Motor neuron (in vitro differentiated cells): ENCODE results near the gene ZNF775. TPM values are rescaled to one million over a fixed set of nuclear protein-coding genes. Genes with fewer than 3 reads are reported as not detected.

Experiments used
- ATAC-seq, 8 experiments: fragments of 200-7000 bp; cut with Tn5 transposase; replicated peaks in 6 of 8; 2 replicates each; pipeline ENCODE4 v1.8.0; 2021; ENCODE audit warnings: mild to moderate bottlenecking in 8 of 8, moderate library complexity in 8 of 8
- H3K27ac ChIP-seq, 2 donors: fragments of 250-450 bp; sonication (Bioruptor Pico); 2 replicates each; pipeline ENCODE4 v1.9.0; 2021; ENCODE audit warnings: antibody characterized with exemption in 2 of 2, mild to moderate bottlenecking in 2 of 2, moderate library complexity in 1 of 2
- H3K4me1 ChIP-seq, 2 donors: fragments of 250-450 bp; sonication (Bioruptor Pico); replicated peaks in 1 of 2; 2 replicates each; pipeline ENCODE4 v1.6.1; 2021; ENCODE audit warnings: antibody characterized with exemption in 2 of 2, mild to moderate bottlenecking in 2 of 2, moderate library complexity in 1 of 2
- H3K4me3 ChIP-seq, 5 donors: fragments of 250-450 bp; sonication (Bioruptor Pico); 2 replicates each; pipeline ENCODE4 v1.9.0; 2021; ENCODE audit warnings: antibody characterized with exemption in 5 of 5, mild to moderate bottlenecking in 5 of 5, moderate library complexity in 4 of 5
- WGBS, 10 experiments: fragments of 450-650 bp; shearing (Covaris generic); methylation state at CpG; one replicate each; pipeline ENCODE4 v1.0.0; 2022; 5-methylcytosine and 5-hydroxymethylcytosine counted together
- in situ Hi-C, 9 experiments: fragments of 400-800 bp; cut with MboI; loops; one replicate each; pipeline ENCODE4 v1.15.0; 2021; ENCODE audit warnings: low sequenced_read_pairs in 9 of 9, low pct_unique_long_range_greater_than_20kb in 2 of 9; ENCODE audit not compliant: unreplicated experiment in 9 of 9
- total RNA-seq, 8 experiments: library from RNA; unstranded; fragments of 300-600 nt; gene quantifications; 2 replicates each; pipeline versions ENCODE4 v1.2.3 to v1.2.4, GENCODE V29; 2022

ZNF775 gene
- total RNA-seq, 8 experiments from 2014 or later: 1.6 to 12.5 (median 8.1) TPM

GRCh38 chr7:150396851-150397260 lies 17.7 kb downstream of the ZNF775 start:
- WGBS, 10 experiments: 99 to 100% methylated on average over 2 to 24 of the region's 48 CpGs; no CpG with 5 or more reads in 8 of the 10 experiments
- no peak for ATAC-seq
- Histone ChIP-seq H3K4me3 (no peak overlapping the region), H3K4me1 (peaks cover 30 to 34% of the 10 kb centered on the region in 2 donors), H3K27ac (no peak overlapping the region)
- in situ Hi-C loops: no loop called here

DNA sequence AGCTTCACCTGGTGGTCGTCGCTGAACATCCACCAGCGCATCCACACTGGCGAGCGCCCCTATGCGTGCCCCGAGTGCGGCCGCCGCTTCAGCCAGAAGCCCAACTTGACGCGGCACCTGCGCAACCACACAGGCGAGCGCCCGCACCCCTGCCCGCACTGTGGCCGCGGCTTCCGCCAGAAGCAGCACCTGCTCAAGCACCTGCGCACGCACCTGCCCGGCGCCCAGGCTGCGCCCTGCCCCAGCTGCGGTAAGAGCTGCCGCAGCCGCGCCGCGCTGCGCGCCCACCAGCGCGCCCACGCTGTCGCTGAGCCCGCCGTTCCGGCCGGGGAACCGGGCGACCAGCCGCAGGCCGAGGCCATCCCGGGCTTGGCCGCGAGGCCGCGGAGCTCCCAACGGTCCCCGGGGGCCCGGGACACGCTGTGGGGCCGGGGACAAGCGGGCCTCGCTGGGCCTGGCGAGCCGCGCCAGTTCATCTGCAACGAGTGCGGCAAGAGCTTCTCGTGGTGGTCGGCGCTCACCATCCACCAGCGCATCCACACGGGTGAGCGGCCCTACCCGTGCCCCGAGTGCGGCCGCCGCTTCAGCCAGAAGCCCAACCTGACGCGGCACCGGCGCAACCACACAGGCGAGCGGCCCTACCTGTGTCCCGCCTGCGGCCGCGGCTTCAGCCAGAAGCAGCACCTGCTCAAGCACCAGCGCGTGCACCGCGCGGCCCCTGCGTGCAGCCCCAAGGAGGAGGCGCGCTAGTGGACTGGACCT lies 18.4 kb downstream of the ZNF775 start:
- ATAC-seq: no peak
- Histone ChIP-seq H3K4me3 (no peak overlapping the region), H3K27ac (no peak overlapping the region), H3K4me1 (peaks cover 37 to 40% of the 10 kb centered on the region in 2 donors)
- in situ Hi-C loops: no loop called here
- 97 to 100% (median 100%) methylated on average over 2 to 18 of the region's 91 CpGs; no CpG with 5 or more reads in 6 of the 10 experiments for WGBS, 10 experiments

DNA sequence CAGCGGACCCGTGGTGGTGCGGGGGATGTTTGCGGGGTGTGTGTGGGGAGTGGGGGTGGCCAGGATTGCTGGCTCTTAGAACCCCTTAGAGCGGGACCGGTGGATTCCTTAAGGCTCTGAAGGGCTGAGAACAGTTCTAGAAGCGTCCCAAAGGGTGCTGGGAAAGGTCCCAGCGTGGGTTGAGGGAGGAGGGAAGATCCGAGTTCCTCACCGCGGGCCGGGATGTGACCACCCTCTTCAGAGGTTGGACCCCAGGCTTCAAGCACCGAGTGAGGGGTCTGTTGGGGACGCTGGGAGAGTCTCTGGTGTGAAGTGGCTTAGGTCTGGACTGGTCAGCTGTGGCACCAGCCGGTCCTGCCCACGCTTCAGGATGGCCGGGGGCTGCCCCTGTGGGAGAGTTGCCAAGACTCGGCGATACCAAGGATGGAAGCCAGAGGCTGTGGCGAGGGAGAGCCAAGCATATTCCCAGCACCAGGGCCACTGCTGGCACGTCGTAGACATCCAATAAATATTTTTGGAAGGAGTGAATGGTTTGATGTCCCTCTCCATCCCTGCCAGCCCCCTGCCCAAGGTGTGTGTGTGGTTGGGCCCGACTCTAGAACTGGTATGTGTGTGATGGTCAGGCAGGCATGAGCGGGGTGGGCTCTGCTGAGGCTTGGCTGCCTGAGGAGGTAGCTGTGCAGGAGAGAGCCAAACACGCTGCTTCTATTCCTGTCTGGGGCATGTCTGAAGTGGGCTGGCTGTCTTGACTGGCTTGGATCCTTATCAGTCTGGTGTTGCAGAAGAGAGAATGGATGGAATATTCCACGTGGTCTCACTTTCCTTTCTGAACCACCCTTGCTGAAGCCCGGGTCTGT lies 19.2 kb downstream of the ZNF775 start:
- in situ Hi-C loops: no loop called here
- no peak overlapping the region for H3K4me3 ChIP-seq
- ATAC-seq: peak in 3 of 8 experiments; percentile 70 to 82 (median 76)
- 89 to 100% (median 95%) methylated on average over 2 to 6 of the region's 27 CpGs; no CpG with 5 or more reads in 5 of the 10 experiments for WGBS, 10 experiments
- H3K27ac ChIP-seq: no peak overlapping the region
- H3K4me1 ChIP-seq: peaks cover 45 to 48% of the 10 kb centered on the region in 2 donors

GRCh38 chr7:150398965-150399320 lies 19.8 kb downstream of the ZNF775 start:
- peak overlapping the region in 1 of 2 donors; percentile 72 for H3K27ac ChIP-seq
- no peak for ATAC-seq
- peaks cover 51 to 55% of the 10 kb centered on the region in 2 donors for H3K4me1 ChIP-seq
- no peak overlapping the region for H3K4me3 ChIP-seq
- WGBS, 10 experiments: 80% methylated on average over 1 of the region's 2 CpGs; no CpG with 5 or more reads in 9 of the 10 experiments
- in situ Hi-C loops: no loop called here

- in situ Hi-C loops: loop anchor here in 3 of 9 experiments (25.0 kb wide), 3 partner anchors 112 to 588 kb away; partner anchors contain the start of genes ATP6V0E2 (in 1 of the 3), KCNH2 (in 1 of the 3) and NOS3 (in 1 of the 3)
- peak in 4 of 8 experiments; percentile 21 to 43 (median 32) for ATAC-seq
- WGBS, 10 experiments: 60 to 94% (median 78%) methylated on average over 2 to 7 of the region's 15 CpGs; no CpG with 5 or more reads in 3 of the 10 experiments
- peak overlapping the region; percentile 39 to 72 for H3K27ac ChIP-seq
- H3K4me3 ChIP-seq: no peak overlapping the region
- H3K4me1 ChIP-seq: peaks cover 57 to 60% of the 10 kb centered on the region in 2 donors
Measured at GRCh38 chr7:150399421-150400007, 20.4 kb downstream of the ZNF775 start.

DNA sequence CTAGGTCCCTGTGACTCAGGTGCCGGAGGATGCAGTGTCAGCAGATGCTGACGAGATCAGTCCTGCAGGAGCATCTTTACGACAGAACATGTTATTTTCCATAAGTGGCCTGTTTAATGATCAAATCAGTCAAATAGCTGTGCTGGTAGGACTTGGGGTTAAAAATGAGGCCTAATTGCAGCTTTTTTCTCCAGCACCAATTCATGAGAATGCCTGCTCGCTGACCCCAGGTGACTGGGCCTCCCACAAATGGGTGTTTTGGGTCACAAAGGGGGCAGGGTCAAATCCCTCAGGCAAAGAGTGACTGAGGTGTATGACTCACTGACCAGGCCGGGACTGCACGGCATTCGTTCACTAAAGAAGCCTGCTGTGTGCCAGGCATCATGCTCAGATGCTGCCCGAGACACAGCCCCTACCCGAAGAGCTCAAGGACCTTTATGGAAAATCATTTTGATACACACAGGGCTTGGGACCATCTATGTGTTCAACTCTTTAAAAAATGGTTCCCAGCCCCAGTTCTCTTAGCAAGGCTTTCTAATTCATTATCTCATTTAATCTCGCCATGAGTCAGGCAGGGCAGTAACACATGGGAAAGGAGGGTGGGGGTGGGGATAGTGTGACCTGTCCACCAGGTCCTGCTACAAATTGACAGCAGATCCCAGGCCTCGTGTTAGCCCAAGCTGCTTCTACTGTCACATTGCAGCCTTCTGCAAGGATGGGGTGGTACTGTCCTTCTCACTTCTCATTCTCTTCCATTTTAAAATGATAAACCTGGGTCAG lies 21.1 kb downstream of the ZNF775 start:
- no peak overlapping the region for H3K4me3 ChIP-seq
- ATAC-seq: peak in 7 of 8 experiments; percentile 2 to 68 (median 61)
- WGBS, 10 experiments: 17 to 100% (median 33%) methylated on average over 1 to 10 of the region's 11 CpGs; no CpG with 5 or more reads in 2 of the 10 experiments
- peaks cover 61 to 63% of the 10 kb centered on the region in 2 donors for H3K4me1 ChIP-seq
- peak overlapping the region; percentile 39 to 72 for H3K27ac ChIP-seq
- in situ Hi-C loops: loop anchor here in 3 of 9 experiments (25.0 kb wide), 3 partner anchors 113 to 587 kb away; partner anchors contain the start of genes ATP6V0E2 (in 1 of the 3), KCNH2 (in 1 of the 3) and NOS3 (in 1 of the 3)

DNA sequence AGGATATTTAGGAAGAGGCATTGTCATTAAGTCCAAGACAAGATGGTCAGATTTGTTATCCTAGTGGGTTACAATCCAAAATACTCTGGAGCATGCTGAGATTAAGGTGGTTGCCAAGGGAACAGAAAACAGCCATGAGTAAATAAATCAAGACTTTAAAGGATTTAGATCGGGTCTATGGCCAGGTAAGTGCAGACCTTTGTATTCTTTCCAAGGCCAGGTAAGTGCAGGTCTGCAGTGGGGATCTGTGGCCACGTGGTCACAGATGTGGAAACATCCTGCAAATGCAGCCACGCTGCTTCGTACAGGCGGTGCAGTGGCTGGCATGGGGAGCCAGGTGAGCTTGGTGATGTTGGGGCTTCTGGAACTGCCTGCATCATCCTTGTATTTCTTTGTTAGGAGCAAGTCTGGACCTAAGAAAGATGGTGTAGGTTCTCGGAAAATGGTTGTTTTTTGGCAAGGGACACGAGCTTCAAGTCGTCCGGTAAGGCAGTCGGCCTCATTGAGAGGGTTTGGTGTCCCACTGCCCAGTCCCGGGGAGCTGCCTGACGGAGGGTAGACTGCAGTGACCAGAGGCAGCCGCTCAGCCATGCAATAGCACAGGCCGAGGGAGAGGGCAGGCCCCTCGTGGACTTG lies 21.8 kb downstream of the ZNF775 start:
- H3K4me3 ChIP-seq: no peak overlapping the region
- 46 to 100% (median 63%) methylated on average over 1 to 8 of the region's 15 CpGs; no CpG with 5 or more reads in 2 of the 10 experiments for WGBS, 10 experiments
- ATAC-seq: no peak
- in situ Hi-C loops: loop anchor here in 3 of 9 experiments (25.0 kb wide), 3 partner anchors 114 to 586 kb away; partner anchors contain the start of genes ATP6V0E2 (in 1 of the 3), KCNH2 (in 1 of the 3) and NOS3 (in 1 of the 3)
- peaks cover 62 to 64% of the 10 kb centered on the region in 2 donors for H3K4me1 ChIP-seq
- no peak overlapping the region for H3K27ac ChIP-seq

DNA sequence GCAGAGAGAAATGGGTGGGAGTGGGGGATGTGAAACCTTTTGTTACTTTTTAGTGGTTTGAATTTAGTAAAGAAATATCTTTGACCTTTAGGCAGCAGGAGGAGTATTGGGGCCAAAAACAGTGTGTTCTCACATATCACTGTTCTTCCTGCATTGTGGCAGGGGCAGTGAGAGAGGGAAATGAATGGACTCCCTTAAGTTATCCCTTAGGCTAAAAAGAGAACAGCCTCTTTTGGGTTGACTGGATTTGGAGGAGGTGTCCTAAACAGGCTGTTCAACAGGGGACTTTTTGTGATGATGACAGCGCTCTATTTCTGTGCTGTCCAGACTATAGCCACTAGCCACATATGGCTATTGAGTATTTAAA lies 22.3 kb downstream of the ZNF775 start:
- Histone ChIP-seq H3K27ac (peak overlapping the region in 1 of 2 donors; percentile 84), H3K4me3 (no peak overlapping the region), H3K4me1 (peaks cover 67 to 69% of the 10 kb centered on the region in 2 donors)
- WGBS, 10 experiments: 75 to 100% (median 100%) methylated on average over 1 of the region's 1 CpG; no CpG with 5 or more reads in 3 of the 10 experiments
- in situ Hi-C loops: loop anchor here in 3 of 9 experiments (25.0 kb wide), 3 partner anchors 114 to 586 kb away; partner anchors contain the start of genes ATP6V0E2 (in 1 of the 3), KCNH2 (in 1 of the 3) and NOS3 (in 1 of the 3)
- ATAC-seq: no peak

DNA sequence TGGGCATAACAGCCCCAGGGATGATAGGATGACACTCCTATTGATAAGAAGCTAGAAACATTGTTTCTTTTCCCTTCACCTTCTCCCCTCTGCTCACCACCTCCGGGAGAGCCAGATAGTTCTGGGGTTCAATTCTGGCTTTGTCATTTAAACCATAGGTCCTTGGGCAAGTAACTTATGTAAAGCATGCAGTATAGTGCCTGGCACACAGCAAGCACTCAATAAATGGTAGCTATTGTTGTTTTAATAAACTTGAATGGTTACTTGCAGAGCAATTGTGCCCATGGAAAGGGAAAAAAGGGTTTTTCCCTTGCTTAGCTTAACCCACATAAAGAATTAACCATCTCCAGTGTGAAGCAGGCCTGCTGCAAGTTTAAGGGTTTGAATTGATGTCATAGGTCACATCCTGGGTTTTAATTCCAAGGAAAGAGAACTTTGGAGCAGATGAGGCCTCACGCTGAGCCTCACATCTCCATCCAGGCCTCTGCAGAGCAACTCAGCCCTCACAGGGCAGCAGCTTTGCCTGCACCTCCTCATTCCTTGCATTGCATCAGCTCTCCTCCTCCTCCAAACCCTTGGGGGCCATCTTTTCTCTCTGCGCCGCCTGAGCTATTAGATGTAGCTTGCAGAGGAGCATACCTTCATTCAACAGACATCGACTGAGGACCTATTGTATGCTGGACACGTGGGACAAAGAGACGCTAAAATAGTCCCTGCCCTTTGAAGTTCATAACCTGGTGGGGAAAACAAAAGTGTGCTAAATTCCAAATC lies 22.9 kb downstream of the ZNF775 start:
- Histone ChIP-seq H3K4me3 (no peak overlapping the region), H3K4me1 (peaks cover 72 to 75% of the 10 kb centered on the region in 2 donors), H3K27ac (peak overlapping the region; percentile 68 to 84)
- ATAC-seq: peak in 1 of 8 experiments; percentile 11
- in situ Hi-C loops: loop anchor here in 3 of 9 experiments (25.0 kb wide), 3 partner anchors 115 to 585 kb away; partner anchors contain the start of genes ATP6V0E2 (in 1 of the 3), KCNH2 (in 1 of the 3) and NOS3 (in 1 of the 3)
- WGBS, 10 experiments: 0 to 80% (median 27%) methylated on average over 1 to 7 of the region's 7 CpGs; no CpG with 5 or more reads in 5 of the 10 experiments

GRCh38 chr7:150402671-150403321 lies 23.7 kb downstream of the ZNF775 start:
- Histone ChIP-seq H3K4me1 (peaks cover 72 to 76% of the 10 kb centered on the region in 2 donors), H3K4me3 (no peak overlapping the region), H3K27ac (peak overlapping the region; percentile 68 to 84)
- no peak for ATAC-seq
- in situ Hi-C loops: loop anchor here in 3 of 9 experiments (25.0 kb wide), 3 partner anchors 115 to 585 kb away; partner anchors contain the start of genes ATP6V0E2 (in 1 of the 3), KCNH2 (in 1 of the 3) and NOS3 (in 1 of the 3)
- WGBS, 10 experiments: 40 to 92% (median 90%) methylated on average over 1 to 4 of the region's 13 CpGs; no CpG with 5 or more reads in 7 of the 10 experiments
